ENCODE results near the gene FUOM. TPM values are rescaled to one million over a fixed set of nuclear protein-coding genes. Genes with fewer than 3 reads are reported as not detected.

The FUOM gene
- total RNA-seq, 1 experiment from 2014 or later = 0.80 TPM

DNA sequence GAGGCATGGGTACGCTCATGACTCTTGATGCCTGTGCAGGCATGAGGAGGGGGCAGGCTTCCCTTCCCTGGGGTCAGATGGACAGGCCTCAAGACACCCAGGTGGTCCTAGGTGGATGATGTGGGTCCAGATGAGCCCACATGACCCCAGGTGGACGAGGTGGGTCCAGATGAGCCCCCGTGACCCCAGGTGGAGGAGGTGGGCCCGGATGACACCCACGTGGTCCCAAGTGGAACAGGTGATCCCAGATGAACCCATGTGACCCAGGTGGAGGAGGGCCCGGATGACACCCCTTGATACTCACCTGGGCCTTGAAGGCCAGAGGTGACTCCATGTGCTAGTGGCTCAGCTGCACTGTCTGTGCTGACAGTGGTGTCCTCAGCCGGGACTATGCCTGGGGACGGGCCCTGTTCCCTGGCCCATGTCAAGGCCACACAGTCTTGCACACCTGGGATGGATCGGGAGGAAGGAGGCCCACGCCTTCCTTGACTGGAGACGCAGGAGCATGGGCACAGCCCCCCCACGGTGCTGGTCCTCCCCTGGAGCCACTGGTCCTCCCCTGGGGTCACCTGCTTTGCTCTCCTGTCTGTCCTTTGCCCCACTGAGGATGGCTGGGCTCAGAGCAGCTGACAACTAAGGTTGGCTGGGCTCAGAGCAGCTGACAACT, 7.4 kb downstream of the FUOM start:
- DNase-seq (ENCODE audit: low read depth) = no peak

DNA sequence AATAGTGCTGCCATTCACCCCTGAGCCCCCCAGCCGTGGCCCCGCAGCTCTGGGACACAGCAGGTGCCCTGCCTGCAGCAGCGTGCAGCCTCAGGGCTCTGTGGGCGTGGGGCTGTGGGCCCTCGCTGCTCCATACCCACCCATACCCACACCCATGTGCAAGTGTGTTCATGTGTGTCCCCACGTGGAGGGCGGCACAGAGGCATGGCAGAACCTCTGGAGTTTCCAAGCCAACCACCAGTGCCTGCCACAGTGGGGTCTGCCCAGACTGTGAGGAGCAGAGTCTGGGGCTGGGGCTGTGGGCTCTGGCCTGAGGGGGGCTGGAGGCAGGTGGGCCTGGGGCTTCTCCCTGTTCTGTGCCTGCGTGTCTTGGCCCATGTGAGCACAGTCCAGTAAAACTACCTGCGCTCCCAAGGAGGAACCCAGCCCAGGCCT, 8.2 kb downstream of the FUOM start:
- no peak for DNase-seq (ENCODE audit: low read depth)

DNA sequence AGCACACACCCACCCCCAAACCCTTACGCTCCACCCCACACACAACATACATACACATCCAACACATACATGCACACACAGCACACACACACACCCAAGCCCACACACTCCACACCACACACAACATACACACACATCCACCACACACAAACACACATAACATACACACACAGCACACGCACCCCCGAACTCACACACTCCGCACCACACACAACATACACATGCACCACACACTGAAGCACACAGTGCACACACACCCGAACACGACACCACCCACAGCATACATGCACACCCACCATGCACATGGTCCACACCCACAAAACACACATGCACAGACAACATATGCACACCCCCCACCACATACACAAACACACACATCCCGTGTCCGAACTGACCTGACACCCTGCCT, 8.7 kb downstream of the FUOM start:
- no peak for DNase-seq (ENCODE audit: low read depth)

DNA sequence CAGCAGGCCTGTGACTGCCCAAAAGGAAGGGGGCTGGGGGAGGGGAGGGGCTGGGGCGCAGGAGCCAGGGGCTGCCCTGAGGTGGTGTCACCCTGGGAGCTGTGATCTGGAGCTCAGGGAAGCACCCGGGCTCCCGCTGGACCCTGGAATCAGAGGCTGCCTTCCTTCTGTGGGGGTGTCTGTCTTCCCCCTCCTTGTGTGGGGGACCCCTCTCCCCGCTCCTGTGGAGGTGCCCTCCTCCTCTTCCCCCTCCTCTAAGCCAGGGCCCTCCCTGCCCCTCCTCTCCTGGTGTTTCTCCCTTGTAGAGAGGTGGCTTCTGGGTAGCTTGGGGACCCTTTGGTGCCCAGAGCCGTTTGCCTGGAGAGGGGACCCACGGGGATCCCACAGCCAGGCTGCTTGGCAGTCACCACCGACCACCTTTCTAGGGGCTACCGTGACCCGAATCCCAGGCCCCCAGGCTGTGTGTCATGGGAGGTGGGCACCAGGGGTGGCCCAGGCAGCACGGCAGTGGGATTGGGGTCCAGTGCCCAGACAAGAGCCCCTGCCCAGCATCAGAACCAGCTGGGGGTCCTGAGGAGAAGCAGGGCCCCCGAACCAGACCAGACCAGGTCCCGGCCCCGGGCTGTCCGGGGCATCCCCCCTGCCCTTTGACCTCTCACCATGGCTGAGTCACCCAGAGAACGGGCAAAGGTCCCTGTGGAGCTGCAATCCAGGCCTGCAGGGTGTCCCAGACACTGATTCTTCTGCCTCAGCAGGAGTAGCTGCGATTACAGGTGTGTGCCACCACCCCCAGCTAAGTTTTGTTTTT, 9.9 kb downstream of the FUOM start:
- DNase-seq (ENCODE audit: low read depth) = no peak

DNA sequence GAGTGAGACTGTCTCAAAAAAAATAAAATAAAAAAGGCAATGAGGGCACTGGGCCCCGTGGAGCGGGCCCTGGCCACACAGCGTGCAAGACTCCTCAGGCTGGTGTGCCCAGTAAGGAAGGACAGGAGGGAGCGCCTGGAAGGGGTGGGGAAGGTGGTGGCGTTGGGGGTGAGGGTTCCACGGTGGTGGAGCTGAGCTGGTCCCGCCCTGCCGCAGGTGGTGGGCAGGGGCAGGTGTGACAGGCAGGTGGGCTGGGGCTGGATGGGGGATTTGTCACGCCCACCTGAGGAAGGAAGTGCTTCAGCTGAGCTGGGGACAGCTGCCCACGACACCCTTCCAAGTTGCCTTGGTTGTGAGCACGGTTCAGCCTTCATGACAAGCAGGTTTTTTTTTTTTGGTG, 11.4 kb downstream of the FUOM start:
- no peak for DNase-seq (ENCODE audit: low read depth)

DNA sequence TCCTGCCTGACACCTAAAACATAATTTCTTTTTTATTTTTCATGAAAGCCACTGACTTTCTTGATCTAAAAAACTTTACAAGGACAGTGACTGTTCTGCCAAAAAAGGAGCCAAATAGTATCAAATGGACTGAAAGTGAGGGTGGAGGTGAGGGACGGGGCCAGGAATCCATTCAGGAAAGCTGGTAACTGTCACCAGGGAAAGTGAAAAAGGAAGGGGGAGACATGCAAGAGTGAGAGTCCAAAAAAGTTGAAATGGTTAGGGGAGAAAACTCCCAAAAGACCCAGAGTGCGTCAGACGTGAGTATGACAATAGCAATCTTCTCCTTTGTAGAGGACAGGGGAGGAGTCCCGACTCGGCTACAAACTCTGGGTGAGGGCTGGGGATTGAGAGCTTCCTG, 13.6 kb downstream of the FUOM start:
- DNase-seq (ENCODE audit: low read depth) = no peak

DNA sequence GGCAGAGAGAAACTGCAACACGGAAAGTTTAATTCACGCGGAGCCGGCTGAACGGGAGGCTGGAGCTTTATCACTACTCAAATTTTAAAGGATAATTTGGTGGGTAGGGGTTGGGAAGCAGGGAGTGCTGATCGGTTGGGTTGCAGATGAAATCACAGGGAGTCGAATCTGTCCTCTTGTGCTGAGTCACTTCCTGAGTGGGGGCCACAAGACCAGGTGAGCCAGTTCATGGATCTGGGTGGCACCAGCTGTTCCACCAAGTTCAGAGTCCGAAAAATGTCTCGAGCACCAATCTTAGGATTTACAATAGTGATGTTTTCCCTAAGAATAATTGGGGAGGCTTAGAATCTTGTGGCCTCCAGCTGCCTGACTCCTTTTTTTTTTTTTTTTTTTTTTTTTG, 14.3 kb downstream of the FUOM start:
- DNase-seq (ENCODE audit: low read depth) = no peak

DNA sequence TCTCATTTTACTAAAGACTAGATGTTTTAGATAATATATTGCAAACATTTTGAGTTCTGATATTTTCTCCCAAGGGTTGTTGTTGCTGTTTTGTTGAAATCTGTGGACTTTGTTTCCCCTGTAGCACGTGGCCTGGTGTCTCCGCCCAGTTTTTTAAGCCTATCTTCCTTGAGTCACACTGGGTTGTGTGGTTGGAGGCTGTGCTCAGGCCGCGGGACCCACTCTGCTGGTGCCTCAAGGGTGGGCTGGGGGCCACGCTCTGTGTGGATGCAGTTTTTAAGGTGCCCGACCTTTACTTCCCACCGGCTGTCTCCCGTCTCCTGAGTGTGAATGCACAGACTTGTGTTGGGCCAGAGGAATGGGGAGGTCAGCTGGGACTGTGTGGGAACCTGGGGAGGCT, 14.9 kb downstream of the FUOM start:
- no peak for DNase-seq (ENCODE audit: low read depth)

DNA sequence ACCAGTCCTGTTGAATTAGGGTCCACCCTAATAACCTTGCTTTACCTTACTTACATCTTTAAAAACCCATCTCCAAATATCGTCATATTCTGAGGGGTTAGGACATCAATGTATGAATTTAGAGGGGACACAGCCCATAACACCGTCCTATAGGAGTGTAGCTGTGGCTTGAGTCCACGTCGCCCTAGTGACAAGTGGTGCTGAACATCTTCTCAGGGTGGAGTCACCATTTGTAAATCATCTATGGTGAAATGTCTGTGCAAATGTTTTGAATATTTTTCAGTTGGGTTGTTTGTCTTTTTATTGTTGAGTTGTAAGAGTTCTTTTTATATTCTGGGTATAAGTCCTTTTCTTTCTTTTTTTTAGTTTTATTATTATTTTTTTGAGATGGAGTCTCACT, 15.8 kb downstream of the FUOM start:
- no peak for DNase-seq (ENCODE audit: low read depth)

DNA sequence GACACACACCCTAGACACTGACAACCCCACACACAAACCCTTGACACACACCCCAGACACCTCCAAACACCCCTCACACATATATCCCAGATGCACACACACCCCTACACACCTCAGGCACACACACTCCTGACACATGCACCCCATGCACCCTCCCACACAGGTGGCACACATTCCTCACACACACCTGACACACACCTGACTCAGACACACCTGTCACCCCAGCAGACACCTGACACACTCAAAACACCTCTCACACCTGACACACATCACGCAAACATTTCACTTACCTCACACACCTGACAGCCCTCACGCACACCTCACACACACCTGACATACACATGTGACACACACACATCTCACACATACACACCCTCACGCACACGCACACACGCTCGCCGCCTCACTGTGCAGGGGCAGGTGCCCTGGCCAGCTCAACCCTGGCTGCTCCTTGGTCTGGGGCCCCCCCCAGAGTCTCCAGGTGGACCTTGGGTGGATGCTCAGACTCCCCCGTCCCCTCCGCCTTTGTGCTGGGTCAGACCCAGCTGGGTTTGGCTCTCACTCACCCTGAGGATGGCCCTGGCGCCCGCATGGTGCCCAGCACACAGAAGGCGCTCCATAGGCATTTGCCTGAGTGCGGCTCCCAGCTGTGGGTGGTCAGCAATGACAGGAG, 18.0 kb downstream of the FUOM start:
- no peak for DNase-seq (ENCODE audit: low read depth)

DNA sequence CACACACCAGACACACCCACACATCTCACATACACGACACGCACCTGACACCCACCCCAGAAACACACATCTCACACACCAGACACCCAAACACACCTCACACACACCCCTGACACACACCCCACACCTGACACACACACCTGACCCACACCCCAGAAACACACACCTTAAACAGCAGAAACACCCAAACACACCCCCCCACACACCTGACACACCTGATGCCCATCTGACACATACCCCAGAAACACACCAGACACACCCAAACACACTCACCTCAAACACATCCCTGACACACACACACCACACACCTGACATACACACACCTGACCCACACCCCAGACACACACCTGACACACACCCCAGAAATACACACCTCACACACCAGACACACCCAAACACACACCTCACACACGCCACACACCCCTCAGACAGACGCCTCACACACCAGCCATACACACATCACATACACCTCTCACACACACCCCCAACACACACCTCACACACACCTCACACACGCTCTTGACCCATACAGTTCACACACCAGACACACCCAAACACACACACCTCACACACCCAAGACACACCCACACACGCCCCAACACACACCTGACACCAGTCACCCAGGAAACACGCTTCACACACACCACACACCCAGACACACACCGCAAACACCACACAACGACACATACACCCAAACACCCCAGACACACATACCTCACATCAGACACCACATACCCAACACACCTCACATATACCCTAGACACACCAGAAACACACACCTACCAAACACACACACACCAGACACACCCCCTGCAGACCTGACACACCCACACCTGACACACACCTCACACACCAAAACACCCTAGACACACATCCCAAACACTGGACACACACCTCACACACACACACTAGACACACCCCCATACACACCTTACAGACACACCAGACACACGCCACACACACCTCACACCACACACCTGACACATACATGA, 19.4 kb downstream of the FUOM start:
- DNase-seq (ENCODE audit: low read depth) = no peak

DNA sequence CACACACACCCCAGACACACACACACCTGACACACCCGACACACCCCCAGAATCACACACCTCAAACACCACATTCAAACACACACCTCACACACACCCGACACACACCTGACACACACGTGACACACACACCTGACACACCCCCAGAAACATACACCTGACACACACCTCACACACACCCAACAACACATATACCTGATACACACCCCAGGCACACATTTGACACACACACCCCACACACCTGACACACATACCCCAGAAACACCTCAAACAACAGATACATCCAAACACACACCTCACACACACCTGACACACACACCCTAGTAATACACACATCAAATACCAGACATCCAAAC, 20.5 kb downstream of the FUOM start:
- DNase-seq (ENCODE audit: low read depth) = no peak

DNA sequence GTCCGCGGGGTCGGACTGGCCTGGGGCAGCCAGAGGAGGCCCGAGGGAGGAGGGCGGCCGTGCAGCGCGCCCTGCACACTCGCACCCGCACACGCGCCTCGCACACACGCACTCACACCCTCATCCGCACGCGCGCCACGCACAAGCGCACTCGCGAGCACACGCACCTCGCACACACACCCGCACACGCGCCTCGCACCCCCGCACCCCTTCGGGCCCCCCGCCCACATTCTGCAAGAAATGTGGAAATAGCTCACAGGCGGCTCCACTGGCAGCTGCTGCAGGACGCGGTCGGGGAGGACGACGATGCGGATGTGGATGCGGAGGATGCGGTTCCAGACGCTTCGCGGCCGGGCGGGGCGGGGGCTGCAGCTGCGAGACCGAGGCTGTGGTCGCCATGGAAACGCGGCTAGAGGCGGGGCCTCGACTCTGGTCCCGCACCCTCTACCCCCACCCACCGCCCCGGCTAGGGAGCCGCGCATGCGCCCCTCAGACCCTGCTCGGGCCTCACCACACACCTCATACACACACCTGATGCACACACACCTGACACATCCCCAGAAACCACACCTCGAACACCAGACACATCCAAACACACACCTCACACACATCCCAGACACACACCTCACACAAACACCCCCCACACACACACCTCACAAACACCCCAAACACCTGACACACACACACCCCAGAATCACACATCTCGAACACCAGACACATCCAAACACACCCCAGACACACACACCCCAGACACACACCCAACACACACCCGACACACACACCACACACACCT, 21.0 kb downstream of the FUOM start, which contains the start of gene CALY:
TSS of gene CALY (minus strand) at position 320 of the 793 bp plus-strand sequence. CDS start 7,907 bp downstream, outside the sequence.
- DNase-seq (ENCODE audit: low read depth) = no peak

DNA sequence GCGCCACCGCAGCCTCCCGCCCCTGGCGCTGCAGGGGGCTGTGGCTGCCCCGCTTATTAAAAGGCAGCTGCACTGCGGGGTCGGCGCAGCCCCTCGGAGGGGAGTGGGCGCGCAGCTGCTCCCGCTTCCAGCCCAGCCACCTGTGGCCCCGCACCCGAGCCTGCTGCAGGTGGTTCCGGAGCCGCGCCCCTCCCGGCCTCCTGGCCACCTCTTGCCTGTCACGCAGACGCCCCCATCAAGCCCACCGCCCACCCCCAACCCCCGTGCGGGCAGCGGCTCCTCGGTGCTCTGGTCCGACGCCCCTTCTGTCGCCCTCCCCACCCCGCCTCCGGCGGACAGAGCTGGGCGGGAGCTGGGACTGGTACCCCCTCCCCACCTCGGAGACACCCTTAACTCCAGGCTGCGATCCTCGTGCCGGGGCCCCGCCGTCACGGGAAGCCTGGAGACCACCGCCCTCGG, 21.7 kb downstream of the FUOM start:
- no peak for DNase-seq (ENCODE audit: low read depth)

DNA sequence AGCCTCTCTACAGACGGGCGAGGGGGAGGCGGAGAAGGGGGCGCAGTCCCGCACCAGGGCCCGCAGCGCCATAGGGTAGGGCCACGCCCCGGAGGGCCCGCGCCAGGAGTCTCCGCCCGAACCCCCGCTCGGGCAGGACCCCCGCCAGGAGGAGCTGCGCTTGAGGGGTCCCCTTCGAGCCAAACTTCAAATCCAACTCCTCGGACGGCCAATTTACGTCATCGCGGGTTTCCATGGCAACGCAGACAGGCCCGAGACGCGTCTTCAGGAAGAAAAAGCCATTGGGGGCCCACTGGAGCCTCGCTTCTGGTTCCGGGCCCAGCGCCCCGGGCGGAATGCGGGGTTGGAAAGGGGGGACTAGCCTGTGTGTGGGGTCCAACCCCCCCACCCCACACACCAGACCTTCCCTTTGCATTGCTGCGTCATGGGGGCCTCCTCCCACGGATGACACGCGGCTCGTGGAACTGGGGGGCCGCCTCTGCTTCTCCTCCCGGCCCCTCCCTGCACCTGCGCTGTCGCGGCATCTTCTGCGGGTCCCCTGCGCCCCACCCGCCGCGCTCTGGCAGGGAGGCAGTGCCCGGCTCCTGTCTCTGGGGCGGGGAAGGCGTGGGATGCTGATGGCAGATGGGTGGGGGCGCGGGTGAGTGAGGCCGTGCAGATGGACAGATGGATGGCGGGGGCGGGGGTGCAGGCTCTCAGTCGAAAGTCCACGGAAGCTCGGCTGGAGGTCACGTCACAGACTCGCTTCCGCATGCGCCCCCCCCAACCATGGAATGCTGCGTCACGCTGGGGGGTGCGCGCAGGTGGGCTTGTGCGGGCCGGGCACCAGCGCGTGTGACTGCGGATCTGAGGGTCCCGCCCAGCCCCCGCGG, 22.3 kb downstream of the FUOM start:
- peak; percentile 45 for DNase-seq (ENCODE audit: low read depth)

DNA sequence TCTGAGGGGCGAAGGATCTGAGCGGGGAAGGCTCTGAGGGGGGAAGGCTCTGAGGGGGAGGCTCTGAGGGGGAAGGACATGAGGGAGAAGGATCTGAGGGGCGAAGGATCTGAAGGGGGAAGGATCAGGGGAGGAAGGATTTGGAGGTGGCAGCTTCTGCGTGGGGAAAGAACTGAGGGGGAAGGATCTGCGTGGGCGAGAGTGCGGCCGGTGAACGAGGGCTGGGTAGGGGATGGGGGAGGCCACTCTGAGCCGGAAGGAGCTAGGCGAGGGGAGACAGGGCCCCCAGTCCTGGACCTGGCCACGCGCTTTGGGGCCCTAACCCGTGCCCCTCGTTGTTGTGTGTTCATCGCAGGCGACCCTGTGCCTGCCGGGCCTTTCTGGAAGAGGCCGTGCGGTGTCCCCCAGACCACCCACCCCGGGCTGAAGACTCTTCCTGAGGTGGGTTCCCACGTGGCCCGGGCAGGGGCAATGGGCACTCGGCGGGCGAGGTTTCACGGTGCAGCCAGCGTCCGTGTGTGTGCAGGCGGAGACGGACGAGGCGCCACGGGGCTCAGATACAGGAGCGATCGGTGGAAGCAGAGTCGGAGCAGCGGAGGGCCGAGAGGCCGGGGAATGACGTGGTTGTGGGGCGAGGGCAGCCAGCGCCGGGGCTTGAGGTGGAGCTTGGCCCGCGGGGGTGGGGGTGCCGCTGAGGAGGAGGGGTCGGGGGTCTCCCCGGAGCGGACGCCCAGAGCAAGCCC, 23.1 kb downstream of the FUOM start:
- peak; percentile 30 for DNase-seq (ENCODE audit: low read depth)

DNA sequence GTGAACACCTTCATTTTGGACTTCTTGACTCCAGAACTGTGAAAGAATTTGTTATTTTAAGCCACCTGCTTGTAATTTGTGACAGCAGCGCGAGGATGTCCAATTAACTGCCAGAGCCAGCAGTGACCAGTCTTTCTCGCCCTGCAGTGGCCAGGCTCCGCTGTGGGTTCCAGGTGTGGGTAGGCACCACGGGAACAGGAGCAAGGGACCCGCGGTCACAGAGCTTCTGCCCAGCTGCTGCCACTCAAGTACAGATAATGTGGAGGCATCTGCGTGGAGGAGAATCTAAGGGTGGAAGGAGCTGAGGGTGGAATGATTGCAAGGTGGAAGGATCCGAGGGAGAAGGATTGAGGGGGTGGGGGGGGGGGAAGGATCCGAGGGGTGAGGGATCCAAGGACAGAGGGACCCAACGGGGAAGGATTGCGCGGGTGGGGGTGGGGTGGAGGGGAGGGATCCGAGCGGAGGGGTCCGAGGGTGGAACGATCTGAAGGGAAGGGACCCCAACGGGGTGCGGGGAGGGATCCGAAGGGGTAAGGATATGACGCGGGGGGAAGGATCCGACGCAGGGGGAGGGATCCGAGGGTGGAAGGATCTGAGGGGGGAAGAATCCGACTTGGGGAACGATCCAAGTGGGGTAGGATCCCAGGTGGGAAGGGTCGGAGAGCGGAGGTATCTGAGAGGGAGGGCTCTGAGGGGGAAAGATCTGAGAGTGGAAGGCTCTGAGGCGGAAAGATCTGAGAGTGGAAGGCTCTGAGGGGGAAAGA, 24.7 kb downstream of the FUOM start:
- DNase-seq (ENCODE audit: low read depth) = no peak

Measured in Daoy (cell line).